WTC11 (cell line): Measurements from ENCODE around the gene LAMA3. TPM values are rescaled to one million over a fixed set of nuclear protein-coding genes. Genes with fewer than 3 reads are reported as not detected.

Experiments used
- ATAC-seq: fragments of 200-7000 bp; cut with Tn5 transposase; 2 replicates; pipeline ENCODE4 v1.10.0; 2021; ENCODE audit warnings: mild to moderate bottlenecking, moderate library complexity
- CTCF ChIA-PET: fragments of 300-600 bp; sonication (Branson Sonifier 250); formaldehyde crosslinking; loops from one replicate; lab custom pipeline; 2021; ENCODE audit warnings: antibody characterized with exemption; lab: Charles Lee
- POLR2A ChIA-PET: fragments of 350-600 bp; sonication (Branson Sonifier 250); formaldehyde crosslinking; loops from one replicate; lab custom pipeline; 2021; ENCODE audit warnings: antibody characterized with exemption; lab: Charles Lee
- DNase-seq: peaks from one replicate; pipeline ENCODE4 v3.0.0; 2021; ENCODE audit warnings: low spot score
- H3K27ac Mint-ChIP-seq: 2 replicates; pipeline ENCODE4 v1.8.0; 2021; ENCODE audit warnings: mixed read lengths
- H3K27me3 Mint-ChIP-seq: 2 replicates; pipeline ENCODE4 v1.8.0; 2021; ENCODE audit warnings: low read depth, mild to moderate bottlenecking, moderate library complexity, mixed read lengths
- H3K36me3 Mint-ChIP-seq: 2 replicates; pipeline ENCODE4 v1.8.0; 2021; ENCODE audit warnings: mixed read lengths
- H3K4me1 Mint-ChIP-seq: 2 replicates; pipeline ENCODE4 v1.8.0; 2022; ENCODE audit warnings: mixed read lengths
- H3K4me3 Mint-ChIP-seq: 2 replicates; pipeline ENCODE4 v1.8.0; 2021; ENCODE audit warnings: mild to moderate bottlenecking, moderate library complexity, mixed read lengths
- H3K9me3 Mint-ChIP-seq: 2 replicates; pipeline ENCODE4 v1.8.0; 2021; ENCODE audit warnings: mixed read lengths
- ATF1 ChIP-seq: sonication (generic); formaldehyde crosslinking; IDR thresholded peaks from 2 replicates; pipeline ENCODE4 v1.8.1; 2023; ENCODE audit warnings: mild to moderate bottlenecking, moderate library complexity, missing genetic modification reagents
- CBFB ChIP-seq: sonication (generic); formaldehyde crosslinking; IDR thresholded peaks from 2 replicates; pipeline ENCODE4 v1.8.1; 2022; ENCODE audit warnings: mild to moderate bottlenecking, low read depth, missing genetic modification reagents
- IRF1 ChIP-seq: sonication (generic); formaldehyde crosslinking; IDR thresholded peaks from 2 replicates; pipeline ENCODE4 v1.8.0; 2023; ENCODE audit warnings: missing genetic modification reagents
- JAZF1 ChIP-seq: fragments of 250-450 bp; sonication (Bioruptor Pico); IDR thresholded peaks from 2 replicates; pipeline ENCODE4 v1.9.0; 2021; ENCODE audit warnings: moderate library complexity, mild to moderate bottlenecking, inconsistent platforms
- NFATC4 ChIP-seq: fragments of 250-450 bp; sonication (Bioruptor Pico); IDR thresholded peaks from 2 replicates; pipeline ENCODE4 v1.9.0; 2021; ENCODE audit warnings: mild to moderate bottlenecking
- SP1 ChIP-seq: sonication (generic); formaldehyde crosslinking; conservative IDR thresholded peaks from 2 replicates; pipeline ENCODE4 v1.8.1; 2022; ENCODE audit warnings: missing genetic modification reagents
- TP53 ChIP-seq: sonication (generic); formaldehyde crosslinking; IDR thresholded peaks from 2 replicates; pipeline ENCODE4 v1.8.1; 2023; ENCODE audit warnings: mild to moderate bottlenecking, missing genetic modification reagents
- USF1 ChIP-seq: sonication (generic); formaldehyde crosslinking; IDR thresholded peaks from 2 replicates; pipeline ENCODE4 v1.8.0; 2022; ENCODE audit warnings: mild to moderate bottlenecking, missing genetic modification reagents
- ZNF232 ChIP-seq: sonication (generic); formaldehyde crosslinking; IDR thresholded peaks from 2 replicates; pipeline ENCODE4 v1.8.0; 2022; ENCODE audit warnings: mild to moderate bottlenecking, missing genetic modification reagents
- ZNF281 ChIP-seq: sonication (generic); formaldehyde crosslinking; IDR thresholded peaks from 2 replicates; pipeline ENCODE4 v1.8.0; 2023; ENCODE audit warnings: mild to moderate bottlenecking, missing genetic modification reagents
- ZNF317 ChIP-seq: sonication (generic); formaldehyde crosslinking; IDR thresholded peaks from 2 replicates; pipeline ENCODE4 v1.8.1; 2023; ENCODE audit warnings: low read depth, mild to moderate bottlenecking, moderate library complexity, missing genetic modification reagents, borderline replicate concordance
- ZNF396 ChIP-seq: fragments of 250-450 bp; sonication (Bioruptor Pico); IDR thresholded peaks from 2 replicates; pipeline ENCODE4 v1.8.0; 2021; ENCODE audit warnings: mild to moderate bottlenecking, moderate library complexity, borderline replicate concordance
- ZNF416 ChIP-seq: fragments of 250-450 bp; sonication (Bioruptor Pico); IDR thresholded peaks from 2 replicates; pipeline ENCODE4 v1.9.0; 2021; ENCODE audit warnings: mild to moderate bottlenecking, inconsistent platforms
- ZNF423 ChIP-seq: fragments of 250-450 bp; sonication (Bioruptor Pico); IDR thresholded peaks from 2 replicates; pipeline ENCODE4 v2.1.2; 2022; ENCODE audit warnings: mild to moderate bottlenecking, moderate library complexity
- ZNF671 ChIP-seq: fragments of 250-450 bp; sonication (Bioruptor Pico); IDR thresholded peaks from 2 replicates; pipeline ENCODE4 v1.8.0; 2021; ENCODE audit warnings: mild to moderate bottlenecking
- total RNA-seq: library from RNA; stranded (reverse); gene quantifications from 3 replicates; pipeline ENCODE4 v1.2.3, GENCODE V29; 2021
- TF ChIP-seq, protein P1 (sequence below): sonication (generic); formaldehyde crosslinking; IDR thresholded peaks from 2 replicates; pipeline ENCODE4 v1.8.1; 2022; ENCODE audit warnings: missing genetic modification reagents, borderline replicate concordance
- TF ChIP-seq, protein P2 (sequence below): fragments of 250-450 bp; sonication (Bioruptor Pico); IDR thresholded peaks from 2 replicates; pipeline ENCODE4 v1.9.0; 2021; ENCODE audit warnings: mild to moderate bottlenecking
- TF ChIP-seq, protein P3 (sequence below): sonication (generic); formaldehyde crosslinking; IDR thresholded peaks from 2 replicates; pipeline ENCODE4 v1.8.1; 2022; ENCODE audit warnings: mild to moderate bottlenecking, missing genetic modification reagents, moderate library complexity, borderline replicate concordance
- TF ChIP-seq, protein P4 (sequence below): sonication (generic); formaldehyde crosslinking; IDR thresholded peaks from 2 replicates; pipeline ENCODE4 v1.8.1; 2022; ENCODE audit warnings: mild to moderate bottlenecking, moderate library complexity, missing genetic modification reagents
- TF ChIP-seq, protein P5 (sequence below): fragments of 250-450 bp; sonication (Bioruptor Pico); IDR thresholded peaks from 2 replicates; pipeline ENCODE4 v2.1.2; 2022; ENCODE audit warnings: mild to moderate bottlenecking, moderate library complexity

LAMA3 gene
- total RNA-seq, 1 experiment from 2014 or later: 0.83 TPM

DNA sequence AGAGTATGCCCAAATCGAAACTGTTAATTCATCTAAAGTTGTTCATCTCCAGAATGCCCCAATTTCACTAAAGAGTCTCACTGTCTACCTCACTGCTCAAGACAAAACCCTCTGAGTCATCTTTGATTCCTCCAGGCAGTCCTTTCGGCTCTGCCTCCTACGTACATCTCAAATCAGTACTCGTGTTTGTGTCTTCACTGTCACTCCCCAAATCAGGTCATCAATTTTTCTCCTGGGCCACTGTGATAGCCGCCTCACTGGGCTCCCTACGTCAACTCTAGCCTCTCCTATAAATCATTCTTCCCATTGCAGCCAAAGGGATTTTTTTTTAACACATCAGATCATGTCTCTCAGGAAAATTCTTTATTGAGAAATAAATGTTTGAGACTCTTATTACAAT, 283.2 kb downstream of the LAMA3 start:
- no peak overlapping the region for H3K4me3 Mint-ChIP-seq
- no peak overlapping the region for H3K27ac Mint-ChIP-seq
- H3K9me3 Mint-ChIP-seq: peaks cover 23% of the 10 kb centered on the region

GRCh38 chr18:23977103-23977502, 287.9 kb downstream of the LAMA3 start:
- Mint-ChIP-seq H3K4me1 (peaks cover 8% of the 10 kb centered on the region), H3K9me3 (peaks cover 31% of the 10 kb centered on the region), H3K27me3 (peaks cover 3% of the 10 kb centered on the region; the same call in 1 of the 2 replicates), H3K27ac (no peak overlapping the region), H3K4me3 (no peak overlapping the region)
- CTCF ChIA-PET: no interaction called here
- POLR2A ChIA-PET: interaction anchor here (0.6 kb wide), 1 partner anchor 25 kb away, joined by 4 read pairs; no protein-coding TSS in a partner anchor
- DNase-seq: no peak
- TF ChIP-seq, protein P1, sequence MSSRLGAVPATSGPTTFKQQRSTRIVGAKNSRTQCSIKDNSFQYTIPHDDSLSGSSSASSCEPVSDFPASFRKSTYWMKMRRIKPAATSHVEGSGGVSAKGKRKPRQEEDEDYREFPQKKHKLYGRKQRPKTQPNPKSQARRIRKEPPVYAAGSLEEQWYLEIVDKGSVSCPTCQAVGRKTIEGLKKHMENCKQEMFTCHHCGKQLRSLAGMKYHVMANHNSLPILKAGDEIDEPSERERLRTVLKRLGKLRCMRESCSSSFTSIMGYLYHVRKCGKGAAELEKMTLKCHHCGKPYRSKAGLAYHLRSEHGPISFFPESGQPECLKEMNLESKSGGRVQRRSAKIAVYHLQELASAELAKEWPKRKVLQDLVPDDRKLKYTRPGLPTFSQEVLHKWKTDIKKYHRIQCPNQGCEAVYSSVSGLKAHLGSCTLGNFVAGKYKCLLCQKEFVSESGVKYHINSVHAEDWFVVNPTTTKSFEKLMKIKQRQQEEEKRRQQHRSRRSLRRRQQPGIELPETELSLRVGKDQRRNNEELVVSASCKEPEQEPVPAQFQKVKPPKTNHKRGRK (CRISPR knock-in tag): no peak
- no peak for TF ChIP-seq ATF1 (CRISPR knock-in tag)
- no peak for TF ChIP-seq USF1 (CRISPR knock-in tag)
- TF ChIP-seq CBFB (CRISPR knock-in tag): no peak
- TF ChIP-seq JAZF1 (CRISPR knock-in tag): no peak
- no peak for TF ChIP-seq ZNF396 (CRISPR knock-in tag)
- no peak for TF ChIP-seq ZNF281 (CRISPR knock-in tag)
- no peak for TF ChIP-seq ZNF671 (CRISPR knock-in tag)
- no peak for TF ChIP-seq TP53 (CRISPR knock-in tag)
- TF ChIP-seq ZNF423 (CRISPR knock-in tag): no peak
- no peak for TF ChIP-seq SP1 (CRISPR knock-in tag)
- no peak for TF ChIP-seq ZNF232 (CRISPR knock-in tag)
- TF ChIP-seq ZNF416 (CRISPR knock-in tag): no peak
- TF ChIP-seq ZNF317 (CRISPR knock-in tag): no peak
- TF ChIP-seq NFATC4 (CRISPR knock-in tag): no peak
- TF ChIP-seq, all 79 proteins: peak for 0
- peaks cover 12% of the 10 kb centered on the region for H3K36me3 Mint-ChIP-seq
- ATAC-seq: no peak

More for the DNA sequence above, 283.2 kb downstream of the LAMA3 start:
- no peak for DNase-seq
- H3K27me3 Mint-ChIP-seq: peaks cover 3% of the 10 kb centered on the region; the same call in 1 of the 2 replicates
- peaks cover 16% of the 10 kb centered on the region for H3K4me1 Mint-ChIP-seq
- peaks cover 10% of the 10 kb centered on the region for H3K36me3 Mint-ChIP-seq
- ChIA-PET POLR2A (no interaction called here), CTCF (no interaction called here)
- no peak for ATAC-seq
- TF ChIP-seq IRF1 (no peak), ZNF232 (CRISPR knock-in tag) (no peak), ZNF396 (CRISPR knock-in tag) (no peak)
- TF ChIP-seq, protein P2, sequence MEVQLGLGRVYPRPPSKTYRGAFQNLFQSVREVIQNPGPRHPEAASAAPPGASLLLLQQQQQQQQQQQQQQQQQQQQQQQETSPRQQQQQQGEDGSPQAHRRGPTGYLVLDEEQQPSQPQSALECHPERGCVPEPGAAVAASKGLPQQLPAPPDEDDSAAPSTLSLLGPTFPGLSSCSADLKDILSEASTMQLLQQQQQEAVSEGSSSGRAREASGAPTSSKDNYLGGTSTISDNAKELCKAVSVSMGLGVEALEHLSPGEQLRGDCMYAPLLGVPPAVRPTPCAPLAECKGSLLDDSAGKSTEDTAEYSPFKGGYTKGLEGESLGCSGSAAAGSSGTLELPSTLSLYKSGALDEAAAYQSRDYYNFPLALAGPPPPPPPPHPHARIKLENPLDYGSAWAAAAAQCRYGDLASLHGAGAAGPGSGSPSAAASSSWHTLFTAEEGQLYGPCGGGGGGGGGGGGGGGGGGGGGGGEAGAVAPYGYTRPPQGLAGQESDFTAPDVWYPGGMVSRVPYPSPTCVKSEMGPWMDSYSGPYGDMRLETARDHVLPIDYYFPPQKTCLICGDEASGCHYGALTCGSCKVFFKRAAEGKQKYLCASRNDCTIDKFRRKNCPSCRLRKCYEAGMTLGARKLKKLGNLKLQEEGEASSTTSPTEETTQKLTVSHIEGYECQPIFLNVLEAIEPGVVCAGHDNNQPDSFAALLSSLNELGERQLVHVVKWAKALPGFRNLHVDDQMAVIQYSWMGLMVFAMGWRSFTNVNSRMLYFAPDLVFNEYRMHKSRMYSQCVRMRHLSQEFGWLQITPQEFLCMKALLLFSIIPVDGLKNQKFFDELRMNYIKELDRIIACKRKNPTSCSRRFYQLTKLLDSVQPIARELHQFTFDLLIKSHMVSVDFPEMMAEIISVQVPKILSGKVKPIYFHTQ (CRISPR knock-in tag): no peak
- TF ChIP-seq, protein P3, sequence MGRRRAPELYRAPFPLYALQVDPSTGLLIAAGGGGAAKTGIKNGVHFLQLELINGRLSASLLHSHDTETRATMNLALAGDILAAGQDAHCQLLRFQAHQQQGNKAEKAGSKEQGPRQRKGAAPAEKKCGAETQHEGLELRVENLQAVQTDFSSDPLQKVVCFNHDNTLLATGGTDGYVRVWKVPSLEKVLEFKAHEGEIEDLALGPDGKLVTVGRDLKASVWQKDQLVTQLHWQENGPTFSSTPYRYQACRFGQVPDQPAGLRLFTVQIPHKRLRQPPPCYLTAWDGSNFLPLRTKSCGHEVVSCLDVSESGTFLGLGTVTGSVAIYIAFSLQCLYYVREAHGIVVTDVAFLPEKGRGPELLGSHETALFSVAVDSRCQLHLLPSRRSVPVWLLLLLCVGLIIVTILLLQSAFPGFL: no peak
- TF ChIP-seq, protein P4, sequence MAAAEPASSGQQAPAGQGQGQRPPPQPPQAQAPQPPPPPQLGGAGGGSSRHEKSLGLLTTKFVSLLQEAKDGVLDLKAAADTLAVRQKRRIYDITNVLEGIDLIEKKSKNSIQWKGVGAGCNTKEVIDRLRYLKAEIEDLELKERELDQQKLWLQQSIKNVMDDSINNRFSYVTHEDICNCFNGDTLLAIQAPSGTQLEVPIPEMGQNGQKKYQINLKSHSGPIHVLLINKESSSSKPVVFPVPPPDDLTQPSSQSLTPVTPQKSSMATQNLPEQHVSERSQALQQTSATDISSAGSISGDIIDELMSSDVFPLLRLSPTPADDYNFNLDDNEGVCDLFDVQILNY (CRISPR knock-in tag): no peak
- TF ChIP-seq, protein P5, sequence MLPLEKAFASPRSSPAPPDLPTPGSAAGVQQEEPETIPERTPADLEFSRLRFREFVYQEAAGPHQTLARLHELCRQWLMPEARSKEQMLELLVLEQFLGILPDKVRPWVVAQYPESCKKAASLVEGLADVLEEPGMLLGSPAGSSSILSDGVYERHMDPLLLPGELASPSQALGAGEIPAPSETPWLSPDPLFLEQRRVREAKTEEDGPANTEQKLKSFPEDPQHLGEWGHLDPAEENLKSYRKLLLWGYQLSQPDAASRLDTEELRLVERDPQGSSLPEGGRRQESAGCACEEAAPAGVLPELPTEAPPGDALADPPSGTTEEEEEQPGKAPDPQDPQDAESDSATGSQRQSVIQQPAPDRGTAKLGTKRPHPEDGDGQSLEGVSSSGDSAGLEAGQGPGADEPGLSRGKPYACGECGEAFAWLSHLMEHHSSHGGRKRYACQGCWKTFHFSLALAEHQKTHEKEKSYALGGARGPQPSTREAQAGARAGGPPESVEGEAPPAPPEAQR (CRISPR knock-in tag): no peak
